ENCODE measurements around the gene DPYSL3.

Gene DPYSL3

GRCh38 chr5:147430628-147431027 is 79.2 kb downstream of the DPYSL3 start:
- Mint-ChIP-seq H3K4me3 (no peak overlapping the region), H3K9me3 (peaks cover 0 to 3% of the 10 kb centered on the region in 2 donors), H3K27ac (no peak overlapping the region), H3K27me3 (peaks cover 4 to 6% of the 10 kb centered on the region in 2 donors), H3K36me3 (no peaks in the 10 kb centered on the region), H3K4me1 (no peaks in the 10 kb centered on the region)
- ATAC-seq (replicated peaks), result no peak
- no peak for DNase-seq

- Mint-ChIP-seq H3K27ac (no peak overlapping the region), H3K27me3 (peaks cover 4 to 6% of the 10 kb centered on the region in 2 donors)
- DNase-seq, result no peak
Measured at GRCh38 chr5:147427521-147428401, 82.1 kb downstream of the DPYSL3 start.

GRCh38 chr5:147426640-147427327 is 83.1 kb downstream of the DPYSL3 start:
- H3K4me1 Mint-ChIP-seq, result no peaks in the 10 kb centered on the region
- DNase-seq, result no peak
- peaks cover 0 to 6% of the 10 kb centered on the region in 2 donors for H3K9me3 Mint-ChIP-seq
- no peak overlapping the region for H3K27ac Mint-ChIP-seq
- no peak for ATAC-seq (replicated peaks)
- H3K27me3 Mint-ChIP-seq, result peaks cover 4 to 6% of the 10 kb centered on the region in 2 donors
- H3K4me3 Mint-ChIP-seq, result no peak overlapping the region
- no peaks in the 10 kb centered on the region for H3K36me3 Mint-ChIP-seq

More at GRCh38 chr5:147427521-147428401, 82.1 kb downstream of the DPYSL3 start:
- Mint-ChIP-seq H3K4me1 (no peaks in the 10 kb centered on the region), H3K9me3 (peaks cover 0 to 3% of the 10 kb centered on the region in 2 donors), H3K4me3 (no peak overlapping the region), H3K36me3 (no peaks in the 10 kb centered on the region)
- ATAC-seq (replicated peaks), result no peak

DNA sequence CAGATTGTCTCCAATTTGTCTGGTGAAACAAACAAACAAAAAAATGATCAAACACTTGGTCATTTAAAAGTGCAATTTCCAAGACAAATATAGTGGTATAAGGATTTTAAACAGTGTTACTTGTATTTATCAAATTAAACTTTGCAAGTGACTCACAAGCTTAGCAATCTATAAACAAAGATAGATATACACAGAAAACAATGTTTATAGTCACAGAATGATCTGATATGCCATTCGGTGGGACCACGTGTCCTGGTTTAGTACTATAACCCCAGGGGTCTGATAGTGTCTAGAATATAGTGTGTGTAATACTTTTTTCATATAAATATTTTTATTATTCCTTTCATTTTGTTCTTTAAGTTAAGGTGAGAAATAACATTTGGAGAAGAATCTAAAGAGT is 91.3 kb downstream of the DPYSL3 start:
- no peaks in the 10 kb centered on the region for H3K27me3 Mint-ChIP-seq
- peaks cover 0 to 4% of the 10 kb centered on the region in 2 donors for H3K9me3 Mint-ChIP-seq
- H3K4me3 Mint-ChIP-seq, result no peak overlapping the region
- no peak for ATAC-seq (replicated peaks)
- H3K36me3 Mint-ChIP-seq, result no peaks in the 10 kb centered on the region
- H3K27ac Mint-ChIP-seq, result no peak overlapping the region
- no peaks in the 10 kb centered on the region for H3K4me1 Mint-ChIP-seq
- no peak for DNase-seq

GRCh38 chr5:147417135-147417813 is 92.6 kb downstream of the DPYSL3 start:
- no peaks in the 10 kb centered on the region for H3K36me3 Mint-ChIP-seq
- no peaks in the 10 kb centered on the region for H3K27me3 Mint-ChIP-seq
- ATAC-seq (replicated peaks) (no peak), DNase-seq (no peak)
- peaks cover 0 to 2% of the 10 kb centered on the region in 2 donors for H3K9me3 Mint-ChIP-seq
- no peaks in the 10 kb centered on the region for H3K4me1 Mint-ChIP-seq
- H3K27ac Mint-ChIP-seq, result no peak overlapping the region
- H3K4me3 Mint-ChIP-seq, result no peak overlapping the region

- no peaks in the 10 kb centered on the region for H3K27me3 Mint-ChIP-seq
- H3K4me3 Mint-ChIP-seq, result no peak overlapping the region
- no peaks in the 10 kb centered on the region for H3K4me1 Mint-ChIP-seq
- DNase-seq (no peak), ATAC-seq (replicated peaks) (no peak)
- no peak overlapping the region for H3K27ac Mint-ChIP-seq
- no peaks in the 10 kb centered on the region for H3K36me3 Mint-ChIP-seq
- H3K9me3 Mint-ChIP-seq, result no peaks in the 10 kb centered on the region
Measured at GRCh38 chr5:147415651-147416050, 94.2 kb downstream of the DPYSL3 start.

DNA sequence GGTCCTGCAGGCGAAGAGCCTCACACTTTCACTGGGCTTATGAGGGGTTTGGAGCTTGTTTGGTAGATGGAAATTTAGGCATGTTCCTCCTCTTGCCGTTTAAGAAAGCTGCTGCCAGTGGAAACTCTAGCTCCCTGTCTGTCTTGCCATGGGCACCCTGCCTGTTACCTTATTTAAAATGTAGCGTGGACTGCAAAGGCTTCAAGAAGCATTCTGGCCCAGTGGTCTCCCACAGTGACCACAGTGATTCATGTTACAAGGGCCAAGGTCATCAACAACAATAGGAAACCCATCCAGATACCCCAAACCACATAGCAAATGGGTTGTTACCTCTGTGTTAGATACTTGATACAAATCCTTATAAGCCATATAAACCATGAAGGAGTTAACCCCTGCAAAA is 96.6 kb downstream of the DPYSL3 start:
- no peaks in the 10 kb centered on the region for H3K27me3 Mint-ChIP-seq
- H3K9me3 Mint-ChIP-seq, result no peaks in the 10 kb centered on the region
- no peak overlapping the region for H3K27ac Mint-ChIP-seq
- ATAC-seq (replicated peaks), result no peak
- no peaks in the 10 kb centered on the region for H3K4me1 Mint-ChIP-seq
- DNase-seq, result no peak
- no peaks in the 10 kb centered on the region for H3K36me3 Mint-ChIP-seq
- no peak overlapping the region for H3K4me3 Mint-ChIP-seq

DNA sequence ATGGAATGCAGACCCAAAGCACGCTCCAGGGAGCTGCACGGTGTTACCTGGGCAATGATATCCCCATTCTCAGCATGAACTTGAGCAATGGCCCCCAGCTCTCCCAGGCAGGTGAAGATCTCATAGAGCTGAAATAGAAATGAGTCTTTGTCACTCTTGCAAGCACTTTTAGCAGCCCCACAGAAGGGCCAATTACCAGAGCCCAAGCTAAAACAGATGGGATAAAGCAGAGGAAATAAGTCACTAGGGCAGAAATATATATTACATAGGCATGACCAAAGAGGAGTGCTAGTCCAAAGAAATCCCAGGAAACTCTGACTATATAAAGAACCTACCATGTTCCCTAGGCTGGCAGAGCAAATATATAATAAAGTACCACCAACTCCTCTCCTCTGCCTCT is 97.3 kb downstream of the DPYSL3 start:
- Mint-ChIP-seq H3K9me3 (no peaks in the 10 kb centered on the region), H3K4me3 (no peak overlapping the region), H3K4me1 (no peaks in the 10 kb centered on the region), H3K36me3 (no peaks in the 10 kb centered on the region), H3K27me3 (no peaks in the 10 kb centered on the region), H3K27ac (no peak overlapping the region)
- DNase-seq (no peak), ATAC-seq (replicated peaks) (no peak)

DNA sequence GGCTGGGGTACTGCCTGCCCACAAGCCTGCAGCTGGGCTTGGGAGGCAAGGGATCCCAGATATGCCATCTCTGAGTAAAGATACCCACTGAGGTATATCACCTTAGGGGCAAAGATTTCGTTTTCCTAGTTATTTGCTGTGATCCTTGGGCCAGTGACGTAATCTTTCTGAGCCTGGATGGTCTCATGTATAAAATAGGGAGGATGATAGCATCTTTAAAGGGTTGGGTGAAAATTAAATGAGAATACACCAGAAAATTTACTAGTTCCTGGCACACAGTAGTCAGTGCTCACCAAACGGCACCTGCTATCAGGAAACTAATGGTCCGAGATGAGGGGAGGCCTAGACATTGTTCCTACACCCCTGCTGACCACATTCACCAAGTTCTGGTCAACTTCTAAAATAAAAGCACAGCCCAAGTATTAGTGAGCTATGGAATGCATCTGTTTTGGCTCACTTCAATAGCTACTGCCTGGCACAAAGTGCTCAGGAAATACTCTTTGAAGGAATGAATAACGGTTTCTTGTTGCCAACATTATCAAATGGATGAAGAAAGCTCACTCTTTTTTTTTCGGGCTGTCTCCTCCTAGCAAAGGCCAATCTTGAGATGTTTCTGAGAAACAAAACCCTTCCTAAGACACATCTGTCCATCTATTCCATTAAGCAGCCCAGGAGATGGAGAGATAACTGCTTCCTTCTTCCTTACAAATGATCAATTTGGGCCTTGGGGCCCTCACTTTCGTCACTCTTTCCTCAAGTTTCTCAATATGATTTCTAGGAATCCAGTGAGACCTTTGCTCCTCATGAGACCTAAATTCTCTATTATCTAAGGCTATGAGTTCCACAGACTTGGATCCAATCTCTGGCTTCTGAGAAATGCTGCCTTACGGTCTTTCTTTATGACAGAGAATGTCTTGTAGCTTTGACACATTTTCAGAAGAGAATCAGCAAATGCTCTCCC is 98.2 kb downstream of the DPYSL3 start:
- H3K9me3 Mint-ChIP-seq, result no peaks in the 10 kb centered on the region
- no peaks in the 10 kb centered on the region for H3K27me3 Mint-ChIP-seq
- no peak for ATAC-seq (replicated peaks)
- no peak overlapping the region for H3K27ac Mint-ChIP-seq
- DNase-seq, result no peak
- H3K4me3 Mint-ChIP-seq, result no peak overlapping the region
- no peaks in the 10 kb centered on the region for H3K36me3 Mint-ChIP-seq
- no peaks in the 10 kb centered on the region for H3K4me1 Mint-ChIP-seq

GRCh38 chr5:147410496-147411358 is 99.1 kb downstream of the DPYSL3 start:
- no peaks in the 10 kb centered on the region for H3K36me3 Mint-ChIP-seq
- ATAC-seq (replicated peaks) (no peak), DNase-seq (no peak)
- no peaks in the 10 kb centered on the region for H3K9me3 Mint-ChIP-seq
- H3K4me3 Mint-ChIP-seq, result no peak overlapping the region
- no peaks in the 10 kb centered on the region for H3K4me1 Mint-ChIP-seq
- H3K27ac Mint-ChIP-seq, result no peak overlapping the region
- H3K27me3 Mint-ChIP-seq, result no peaks in the 10 kb centered on the region

GRCh38 chr5:147408980-147409379 is 100.9 kb downstream of the DPYSL3 start:
- ATAC-seq (replicated peaks) (no peak), DNase-seq (no peak)
- Mint-ChIP-seq H3K4me3 (no peak overlapping the region), H3K9me3 (no peaks in the 10 kb centered on the region), H3K27ac (no peak overlapping the region), H3K27me3 (no peaks in the 10 kb centered on the region), H3K4me1 (no peaks in the 10 kb centered on the region), H3K36me3 (no peaks in the 10 kb centered on the region)

DNA sequence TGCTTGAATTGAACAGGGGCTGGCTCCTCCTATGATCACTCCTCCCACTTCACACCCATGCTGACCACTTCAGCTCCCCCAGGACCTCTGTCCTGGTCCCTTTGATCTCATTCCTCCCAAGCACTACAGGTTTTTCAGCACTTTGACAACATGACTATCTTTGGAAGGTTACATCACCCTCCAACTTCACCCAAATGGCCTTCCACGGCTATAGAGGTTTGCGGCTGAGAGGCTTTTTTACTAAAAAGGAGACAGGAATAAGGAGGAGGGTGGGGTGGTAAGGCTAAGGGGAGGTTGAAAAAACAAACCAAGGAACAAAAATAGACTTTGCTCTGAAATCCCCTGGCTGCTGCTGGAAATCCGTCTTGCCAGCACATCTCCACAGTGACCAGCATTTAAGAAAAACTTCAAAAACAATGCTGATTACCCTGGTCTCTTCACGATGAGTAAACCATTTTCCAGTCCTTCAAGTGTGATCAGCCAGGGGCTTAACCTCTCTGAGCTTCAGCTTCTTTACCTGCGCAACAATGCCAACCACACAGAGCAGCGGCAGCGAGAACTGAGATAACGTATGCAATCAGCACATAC is 102.7 kb downstream of the DPYSL3 start:
- ATAC-seq (replicated peaks) (no peak), DNase-seq (no peak)
- H3K4me3 Mint-ChIP-seq, result no peak overlapping the region
- H3K9me3 Mint-ChIP-seq, result no peaks in the 10 kb centered on the region
- no peaks in the 10 kb centered on the region for H3K27me3 Mint-ChIP-seq
- no peak overlapping the region for H3K27ac Mint-ChIP-seq
- no peaks in the 10 kb centered on the region for H3K4me1 Mint-ChIP-seq
- no peaks in the 10 kb centered on the region for H3K36me3 Mint-ChIP-seq

DNA sequence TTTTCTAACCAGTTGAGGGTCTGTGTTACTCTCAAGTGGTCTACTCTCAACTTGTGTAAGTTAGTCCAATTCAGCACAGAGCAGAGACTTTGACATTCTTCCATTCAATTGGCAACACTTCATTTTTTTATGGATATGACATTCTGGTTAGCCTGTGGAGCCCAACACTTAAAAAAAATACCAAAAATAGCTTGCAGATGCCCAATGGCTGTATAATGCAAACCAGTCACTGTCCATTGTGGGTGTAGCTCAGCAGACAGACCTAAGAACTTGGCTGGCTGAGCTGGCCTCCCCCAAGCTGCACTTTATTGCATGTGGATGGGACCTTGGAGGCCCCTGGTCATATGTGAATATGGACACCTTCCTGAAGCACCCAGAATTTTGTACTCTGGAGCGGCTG is 103.2 kb downstream of the DPYSL3 start:
- H3K4me3 Mint-ChIP-seq, result no peak overlapping the region
- no peak for ATAC-seq (replicated peaks)
- H3K9me3 Mint-ChIP-seq, result no peaks in the 10 kb centered on the region
- H3K27ac Mint-ChIP-seq, result no peak overlapping the region
- no peak for DNase-seq
- no peaks in the 10 kb centered on the region for H3K4me1 Mint-ChIP-seq
- H3K27me3 Mint-ChIP-seq, result no peaks in the 10 kb centered on the region
- H3K36me3 Mint-ChIP-seq, result no peaks in the 10 kb centered on the region
